ENCODE data around the gene RASAL1.

RASAL1 gene

DNA sequence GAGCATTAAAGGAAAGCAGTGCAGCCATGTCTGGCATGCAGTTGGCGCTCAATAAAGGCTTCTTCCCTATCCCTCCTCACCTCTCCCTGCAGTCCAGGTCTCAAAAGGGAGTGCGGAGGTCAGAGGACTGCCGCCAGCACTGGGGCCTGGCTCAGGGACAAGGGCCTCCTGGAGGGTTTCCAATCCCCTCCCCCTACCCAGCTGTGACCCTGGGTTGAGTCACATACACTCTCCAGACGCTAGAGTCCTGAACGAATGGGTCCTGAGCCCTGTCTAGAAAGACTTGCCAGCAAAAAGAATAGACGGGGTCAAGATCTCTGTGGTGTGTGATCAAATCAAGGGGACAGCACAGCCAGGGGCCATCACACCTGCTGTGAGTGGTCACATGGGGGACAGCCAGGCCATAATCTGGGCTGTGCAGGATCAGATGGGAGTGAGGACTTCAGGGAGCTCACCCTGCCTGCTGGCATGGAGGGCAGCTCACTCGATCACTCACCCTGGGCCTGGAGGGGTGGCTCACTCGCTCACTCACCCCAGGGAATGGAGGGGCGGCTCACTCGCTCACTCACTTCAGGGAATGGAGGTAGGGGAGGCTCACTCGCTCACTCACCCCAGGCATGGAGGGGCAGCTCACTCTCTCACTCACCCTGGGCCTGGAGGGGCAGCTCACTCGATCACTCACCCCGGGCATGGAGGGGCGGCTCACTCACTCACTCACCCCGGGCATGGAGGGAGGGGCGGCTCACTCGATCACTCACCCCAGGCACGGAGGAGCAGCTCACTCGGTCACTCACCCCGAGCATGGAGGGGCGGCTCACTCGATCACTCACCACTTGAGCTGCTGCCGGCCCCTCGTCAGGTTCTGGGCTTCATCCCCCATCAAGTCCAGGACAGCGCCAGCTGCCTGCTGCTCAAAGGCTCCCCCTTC is 26.8 kb upstream of the RASAL1 start:
- DNase-seq (ENCODE audit: low read depth in 1 of 2, low spot score in 1 of 2) = no peak

DNA sequence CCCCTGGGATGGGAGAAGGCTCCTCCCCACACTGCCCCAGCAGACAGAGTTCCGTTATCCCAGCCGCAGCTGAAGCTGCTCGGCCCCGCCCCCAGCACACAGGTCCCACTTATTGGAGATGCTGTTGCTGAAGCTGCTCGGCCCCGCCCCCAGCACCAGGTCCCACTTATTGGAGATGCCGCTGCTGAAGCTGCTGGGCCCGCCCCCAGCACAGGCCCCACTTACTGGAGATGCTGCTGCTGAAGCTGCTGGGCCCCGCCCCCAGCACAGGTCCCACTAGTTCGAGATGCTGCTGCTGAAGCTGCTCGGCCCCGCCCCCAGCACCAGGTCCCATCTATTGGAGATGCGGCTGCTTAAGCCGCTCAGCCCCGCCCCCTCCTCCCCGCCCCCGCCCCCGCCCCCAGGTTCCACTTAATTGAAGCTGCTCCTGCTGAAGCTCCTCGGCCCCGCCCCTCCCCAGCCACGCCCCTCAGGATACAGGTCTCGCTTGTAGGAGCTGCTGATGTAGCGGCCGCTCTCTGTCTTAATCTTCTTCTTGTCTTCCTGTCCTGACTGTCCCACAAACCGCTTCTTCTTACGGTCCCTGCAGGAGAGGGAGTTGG is 26.0 kb upstream of the RASAL1 start:
- DNase-seq (ENCODE audit: low read depth in 1 of 2, low spot score in 1 of 2) = no peak

DNA sequence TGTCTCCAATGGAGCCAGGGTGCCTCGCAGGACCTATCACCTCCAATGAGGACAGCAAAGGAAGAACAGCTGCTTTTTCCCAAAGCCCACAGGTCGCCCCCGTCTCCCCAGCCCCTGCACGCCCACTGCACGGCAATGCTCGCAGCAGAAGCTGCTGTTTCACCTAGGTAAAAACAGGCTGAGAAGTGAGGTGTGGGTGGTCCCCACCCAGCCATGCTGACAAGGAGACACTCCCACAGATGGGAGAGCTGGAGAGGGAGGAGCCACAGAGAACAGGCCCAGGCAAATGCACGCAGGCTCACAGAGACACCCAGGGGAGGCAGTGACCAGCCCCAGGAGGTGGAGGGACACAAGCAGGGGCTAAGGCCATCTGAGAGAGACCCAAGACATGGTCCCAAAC is 24.4 kb upstream of the RASAL1 start:
- DNase-seq (ENCODE audit: low read depth in 1 of 2, low spot score in 1 of 2) = no peak

DNA sequence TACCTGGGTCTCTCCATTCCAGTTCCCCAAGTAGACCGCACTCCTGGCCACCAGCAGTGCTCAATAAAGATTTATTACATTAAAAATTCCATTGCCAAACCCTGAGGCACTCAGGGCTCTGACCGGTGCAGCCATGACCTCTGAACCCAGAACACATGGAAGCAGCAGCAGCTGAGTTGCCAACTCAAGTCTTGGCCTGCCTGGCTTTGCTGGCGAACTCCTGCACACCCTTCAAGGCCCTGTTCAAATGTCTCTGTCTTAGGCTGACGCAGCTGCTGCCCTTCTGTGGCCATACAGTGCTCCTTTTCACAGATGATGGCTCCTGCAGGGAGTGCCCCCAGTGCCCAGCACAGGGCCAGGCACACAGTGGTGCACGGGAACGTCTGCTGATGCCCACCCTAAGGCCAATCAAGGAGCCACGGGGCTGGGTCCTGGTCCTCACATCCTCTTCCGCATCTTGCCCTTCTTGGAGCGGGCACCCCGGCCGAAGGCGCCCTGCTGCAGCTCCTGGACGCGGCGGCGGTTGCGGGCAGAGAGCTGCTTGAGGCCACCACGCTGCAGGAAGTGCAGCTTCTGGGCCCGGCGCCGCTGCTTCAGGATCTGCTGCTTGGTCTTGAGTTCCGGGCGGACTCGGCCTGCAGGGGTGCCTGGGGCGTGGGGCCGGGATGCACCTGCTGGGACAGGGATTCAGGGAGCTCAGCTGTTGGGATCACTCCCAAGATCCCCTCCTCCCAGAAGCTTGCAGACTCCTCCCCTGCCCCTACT is 23.1 kb upstream of the RASAL1 start:
- DNase-seq (ENCODE audit: low read depth in 1 of 2, low spot score in 1 of 2) = no peak

DNA sequence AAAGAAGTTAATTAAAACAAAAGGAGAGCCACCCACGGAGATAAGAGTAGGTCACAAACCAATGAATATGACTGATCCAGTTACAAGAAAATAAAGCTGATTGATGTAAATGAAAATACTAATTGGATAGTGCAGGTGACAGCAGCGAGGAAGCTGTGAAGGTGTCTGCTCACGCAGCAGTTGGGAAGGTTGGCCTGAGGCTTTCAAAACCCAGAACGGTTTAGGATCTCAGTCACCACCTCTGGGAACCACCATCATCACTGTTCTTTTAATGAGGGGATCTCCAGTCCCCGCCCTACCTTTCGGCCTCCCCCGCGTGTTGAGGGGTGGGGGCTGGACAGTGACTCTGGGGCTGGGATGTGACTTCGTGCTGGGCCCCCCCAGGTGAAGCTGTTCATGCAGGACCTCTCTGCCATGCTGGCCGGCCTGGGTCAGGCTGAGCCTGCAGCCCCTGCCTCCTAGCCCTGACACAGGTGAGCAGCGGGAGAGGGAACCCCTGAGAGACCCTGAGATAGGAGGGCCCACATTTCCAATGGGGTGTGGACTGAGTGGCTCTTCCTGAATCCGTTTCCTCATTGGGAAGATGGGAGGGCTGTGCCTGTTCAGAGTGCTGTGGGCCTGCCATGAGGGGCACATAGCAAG is 21.8 kb upstream of the RASAL1 start:
- DNase-seq (ENCODE audit: low read depth in 1 of 2, low spot score in 1 of 2) = no peak

GRCh38 chr12:113155646-113156045 is 20.1 kb upstream of the RASAL1 start:
- no peak for DNase-seq (ENCODE audit: low read depth in 1 of 2, low spot score in 1 of 2)

- no peak for DNase-seq (ENCODE audit: low read depth in 1 of 2, low spot score in 1 of 2)
Observed at GRCh38 chr12:113155060-113155459, 19.5 kb upstream of the RASAL1 start.

DNA sequence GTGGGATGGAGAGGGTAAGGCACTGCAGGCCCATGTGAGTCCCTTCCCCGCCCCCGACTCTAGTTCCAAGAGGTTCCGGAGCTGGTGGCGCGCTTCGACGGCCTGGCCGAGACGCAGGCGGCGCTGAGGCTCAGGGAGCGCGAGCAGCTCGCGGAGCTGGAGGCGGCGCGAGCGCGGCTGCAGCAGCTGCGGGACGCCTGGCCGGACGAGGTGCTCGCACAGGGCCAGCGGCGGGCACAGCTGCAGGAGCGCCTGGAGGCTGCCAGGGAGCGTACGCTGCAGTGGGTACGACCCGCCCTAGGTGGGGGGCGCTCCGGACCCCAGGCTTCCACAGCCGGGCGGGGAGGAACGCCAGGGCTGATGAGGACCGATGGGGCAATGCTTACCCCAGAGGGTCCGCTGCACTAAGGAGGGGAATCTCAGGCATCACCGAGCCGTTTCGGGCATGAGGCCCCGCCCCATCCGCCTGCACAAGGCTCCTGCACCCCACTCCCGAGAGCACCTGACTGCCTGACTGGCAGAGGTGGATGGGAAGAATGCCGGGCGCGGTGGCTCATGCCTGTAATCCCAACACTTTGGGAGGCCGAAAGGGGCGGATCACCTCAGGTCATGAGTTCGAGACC is 18.9 kb upstream of the RASAL1 start:
- no peak for DNase-seq (ENCODE audit: low read depth in 1 of 2, low spot score in 1 of 2)

GRCh38 chr12:113152835-113153814 is 17.6 kb upstream of the RASAL1 start:
- DNase-seq (ENCODE audit: low read depth in 1 of 2, low spot score in 1 of 2) = peak; percentile 13 to 45

GRCh38 chr12:113152196-113152834 is 16.8 kb upstream of the RASAL1 start:
- no peak for DNase-seq (ENCODE audit: low read depth in 1 of 2, low spot score in 1 of 2)

DNA sequence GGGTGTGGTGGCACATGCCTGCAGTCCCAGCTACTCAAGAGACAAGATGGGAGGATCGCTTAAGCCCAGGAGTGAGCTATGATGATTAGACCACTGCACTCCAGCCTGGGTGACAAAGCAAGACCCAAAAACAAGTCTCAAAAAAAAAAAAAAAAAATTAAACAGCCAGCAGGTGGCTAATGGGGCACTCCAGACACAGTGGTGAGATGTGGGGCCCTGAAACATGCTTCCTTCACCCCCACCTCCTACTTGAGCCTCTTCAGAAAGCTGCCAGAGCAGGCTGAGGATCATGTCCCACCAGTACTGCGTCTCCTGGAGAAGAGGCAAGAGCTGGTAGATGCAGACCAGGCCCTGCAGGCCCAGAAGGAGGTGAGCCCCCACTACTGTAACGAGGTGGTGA is 16.1 kb upstream of the RASAL1 start:
- DNase-seq (ENCODE audit: low read depth in 1 of 2, low spot score in 1 of 2) = no peak

- DNase-seq (ENCODE audit: low read depth in 1 of 2, low spot score in 1 of 2) = no peak
Observed at GRCh38 chr12:113149361-113150150, 14.0 kb upstream of the RASAL1 start, which contains the start of gene CFAP73. Gene CFAP73 (plus strand): TSS chr12:113149724. CDS start chr12:113149858, 134 bp downstream.

- DNase-seq (ENCODE audit: low read depth in 1 of 2, low spot score in 1 of 2) = no peak
Observed at GRCh38 chr12:113146999-113147398, 11.4 kb upstream of the RASAL1 start.

- no peak for DNase-seq (ENCODE audit: low read depth in 1 of 2, low spot score in 1 of 2)
Observed at GRCh38 chr12:113145720-113146551, 10.4 kb upstream of the RASAL1 start.

GRCh38 chr12:113144806-113145205 is 9.2 kb upstream of the RASAL1 start:
- DNase-seq (ENCODE audit: low read depth in 1 of 2, low spot score in 1 of 2) = no peak

GRCh38 chr12:113143959-113144358 is 8.4 kb upstream of the RASAL1 start:
- no peak for DNase-seq (ENCODE audit: low read depth in 1 of 2, low spot score in 1 of 2)

GRCh38 chr12:113142886-113143332 is 7.3 kb upstream of the RASAL1 start:
- no peak for DNase-seq (ENCODE audit: low read depth in 1 of 2, low spot score in 1 of 2)
